Neural cell (in vitro differentiated cells): ENCODE data around the gene TBC1D9.

ENCODE experiments used
- EZH2 ChIP-seq: fragments of 200-600, 300-800 bp; shearing (Covaris generic), sonication (generic); IDR thresholded peaks from 2 replicates; pipeline ENCODE4 v1.6.1; 2014; ENCODE audit warnings: antibody characterized with exemption, low read length, borderline replicate concordance, mild to moderate bottlenecking; ENCODE audit not compliant: insufficient read depth, poor library complexity, severe bottlenecking
- POLR2AphosphoS5 ChIP-seq: IDR thresholded peaks from 2 replicates; pipeline ENCODE4 v1.6.1; 2012
- REST ChIP-seq: IDR thresholded peaks from 2 replicates; pipeline ENCODE4 v1.6.1; 2012; ENCODE audit warnings: borderline replicate concordance

- TF ChIP-seq REST (no peak), EZH2 (no peak), POLR2AphosphoS5 (no peak)
These were observed 75.0 kb downstream of the TBC1D9 start for GRCh38 chr4:140681201-140681600.
